ACC112 (cell line): Measurements from ENCODE around the gene MSI2.

Source experiments
- H2AFZ ChIP-seq: fragments of 200-600 bp; sonication (generic); one replicate; pipeline ENCODE4 v1.6.0; 2017; ENCODE audit warnings: antibody characterized with exemption, low read length; ENCODE audit not compliant: unreplicated experiment
- H3K27ac ChIP-seq: fragments of 200-600 bp; sonication (generic); 2 replicates; pipeline ENCODE4 v1.5.1; 2014; ENCODE audit warnings: low read depth, mild to moderate bottlenecking, antibody characterized with exemption, low read length, moderate library complexity
- H3K27me3 ChIP-seq: fragments of 200-600 bp; sonication (generic); 2 replicates; pipeline ENCODE4 v1.6.1; 2014; ENCODE audit warnings: mild to moderate bottlenecking, antibody characterized with exemption, low read length, moderate library complexity, mixed read lengths; ENCODE audit not compliant: insufficient read depth
- H3K36me3 ChIP-seq: fragments of 200-600 bp; sonication (generic); 2 replicates; pipeline ENCODE4 v1.6.1; 2016; ENCODE audit warnings: mild to moderate bottlenecking, antibody characterized with exemption, low read length, moderate library complexity, mixed read lengths; ENCODE audit not compliant: insufficient read depth
- H3K4me1 ChIP-seq: fragments of 200-600 bp; sonication (generic); one replicate; pipeline ENCODE4 v1.6.1; 2016; ENCODE audit warnings: low read length, mixed read lengths; ENCODE audit not compliant: insufficient read depth, unreplicated experiment, control insufficient read depth
- H3K4me3 ChIP-seq: fragments of 200-600 bp; sonication (generic); 2 replicates; pipeline ENCODE4 v1.5.1; 2014; ENCODE audit warnings: mild to moderate bottlenecking, low read depth, low read length
- H3K79me2 ChIP-seq: fragments of 200-600 bp; sonication (generic); one replicate; pipeline ENCODE4 v1.6.0; 2016; ENCODE audit warnings: low read length; ENCODE audit not compliant: control insufficient read depth, unreplicated experiment, insufficient read depth

The MSI2 gene

DNA sequence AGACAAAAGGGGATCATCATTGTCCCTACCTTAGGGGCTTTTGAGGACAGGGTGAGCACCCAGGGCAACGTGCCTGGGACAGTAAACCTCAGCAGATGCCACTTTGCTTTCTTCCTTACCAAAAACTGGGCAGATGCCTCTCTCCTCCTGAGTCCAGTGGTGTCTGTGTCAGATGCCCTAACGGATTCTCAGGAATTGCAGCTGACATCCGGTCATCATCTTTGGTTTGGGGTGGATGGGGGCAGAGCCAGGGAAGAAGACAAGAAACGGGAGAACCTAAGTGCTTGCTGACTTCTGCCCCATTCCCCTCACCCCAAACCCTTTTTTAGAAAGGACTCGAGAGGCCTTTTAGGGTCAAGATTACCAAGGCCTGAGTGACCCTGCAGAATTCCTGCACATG, 187.5 kb downstream of the MSI2 start:
- Histone ChIP-seq H3K27ac (no peak overlapping the region), H3K79me2 (no peaks in the 10 kb centered on the region)

DNA sequence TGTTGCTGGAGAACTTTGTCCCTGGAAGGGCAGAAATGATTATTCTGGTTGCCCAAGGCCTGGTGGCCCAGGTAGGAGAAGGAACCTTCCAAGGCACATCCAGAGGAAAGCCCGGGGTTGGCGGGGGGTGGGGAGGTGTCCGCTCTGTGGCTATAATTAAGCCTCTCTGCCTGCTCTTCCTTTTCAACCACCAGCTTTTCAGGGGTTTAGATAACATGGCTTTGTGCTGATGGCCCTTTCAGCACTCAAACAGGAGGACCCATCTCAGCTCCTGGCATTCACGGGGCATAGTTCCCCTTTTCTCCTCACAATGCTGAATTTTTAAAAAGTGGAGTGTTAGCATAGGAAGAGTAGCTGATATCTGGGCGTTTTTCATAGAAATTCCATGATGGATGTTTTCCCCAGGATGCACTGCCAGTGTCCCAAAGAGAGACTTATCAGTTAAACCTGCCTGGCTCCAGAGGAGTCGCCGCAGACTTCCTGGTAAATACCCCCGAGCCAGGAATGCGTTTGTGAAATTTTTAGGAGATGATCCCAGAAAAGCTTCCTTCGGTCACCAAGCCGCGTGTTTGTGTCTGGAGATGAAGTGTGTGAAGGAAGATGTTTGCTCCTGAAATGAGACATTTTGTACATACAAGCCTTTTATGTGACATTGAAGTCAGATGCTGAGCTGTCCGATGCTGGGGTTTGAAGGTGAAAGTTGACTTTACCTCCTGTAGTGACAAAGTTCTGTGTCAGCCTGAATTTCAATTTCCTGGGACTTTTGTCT, 188.5 kb downstream of the MSI2 start:
- Histone ChIP-seq H2AFZ (no peak overlapping the region), H3K4me1 (peaks cover 13% of the 10 kb centered on the region), H3K27ac (no peak overlapping the region), H3K4me3 (no peak overlapping the region), H3K79me2 (no peaks in the 10 kb centered on the region), H3K27me3 (no peaks in the 10 kb centered on the region), H3K36me3 (no peaks in the 10 kb centered on the region)

More for the DNA sequence above, 187.5 kb downstream of the MSI2 start:
- Histone ChIP-seq H2AFZ (no peak overlapping the region), H3K4me1 (peaks cover 13% of the 10 kb centered on the region), H3K4me3 (no peak overlapping the region), H3K36me3 (no peaks in the 10 kb centered on the region), H3K27me3 (no peaks in the 10 kb centered on the region)

DNA sequence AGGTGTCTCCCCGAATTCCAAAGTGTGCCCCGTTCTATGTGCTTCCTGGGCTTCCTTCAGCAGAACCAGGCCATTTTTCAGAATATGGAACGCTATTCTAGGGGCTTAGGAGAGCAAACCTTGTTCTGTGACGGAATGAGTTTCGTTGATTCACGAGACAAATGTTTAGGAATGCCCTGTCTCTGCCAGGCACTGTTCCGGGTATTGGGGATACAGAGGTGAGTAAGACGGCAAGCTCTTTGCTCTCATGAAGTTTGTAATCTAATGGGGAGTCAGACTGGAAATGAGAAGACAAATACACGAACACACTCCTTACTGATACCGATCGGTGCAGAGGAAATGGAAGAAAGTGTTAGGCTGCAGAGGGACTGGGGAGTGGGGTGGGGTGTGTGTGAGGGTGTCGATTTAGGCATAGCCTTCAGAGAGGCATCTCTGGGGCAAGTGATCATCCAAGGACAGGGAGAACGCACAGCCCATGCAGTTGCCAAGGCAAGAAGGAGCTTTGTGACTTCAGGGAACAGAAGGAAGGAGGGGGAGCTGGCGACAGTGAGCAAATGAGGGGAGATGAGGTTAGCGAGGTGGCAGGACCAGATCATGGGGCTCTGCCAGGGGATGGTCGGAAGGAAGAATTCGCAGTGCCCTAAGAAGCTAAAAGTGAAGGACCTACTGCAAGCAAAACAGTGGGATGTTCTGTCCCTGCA, 189.6 kb downstream of the MSI2 start:
- Histone ChIP-seq H3K27ac (no peak overlapping the region), H3K4me3 (no peak overlapping the region), H3K36me3 (no peaks in the 10 kb centered on the region), H3K4me1 (peaks cover 5% of the 10 kb centered on the region), H2AFZ (no peak overlapping the region), H3K27me3 (no peaks in the 10 kb centered on the region), H3K79me2 (no peaks in the 10 kb centered on the region)

DNA sequence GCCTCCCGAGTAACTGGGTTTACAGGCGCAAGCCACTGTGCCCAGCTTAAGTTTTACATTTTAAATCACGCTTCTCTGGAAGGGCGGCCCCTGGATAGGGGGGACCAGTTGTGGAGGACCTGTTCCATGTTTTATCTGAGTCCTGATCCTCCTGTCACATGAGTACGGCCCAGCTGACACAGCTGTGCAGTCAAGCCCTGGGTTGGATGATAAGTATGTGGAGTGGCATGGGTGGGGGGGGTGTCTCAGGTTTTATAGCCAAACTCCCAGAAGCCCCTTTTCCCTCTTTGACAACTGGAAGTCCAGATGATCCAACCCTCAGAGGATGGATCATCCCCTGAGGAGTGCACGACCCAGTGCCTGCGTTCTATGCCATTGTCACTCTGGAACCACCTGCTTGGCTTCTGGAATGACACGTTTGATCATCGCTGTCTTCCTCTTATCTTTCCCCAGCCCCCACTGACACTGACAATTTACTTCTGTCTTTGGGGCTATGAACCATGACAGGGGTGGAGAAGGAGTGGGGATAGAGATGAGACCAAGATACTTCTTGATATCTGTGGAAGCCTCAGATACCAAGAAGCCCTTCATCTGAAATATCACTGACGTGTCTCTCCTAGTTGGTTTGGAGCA, 191.2 kb downstream of the MSI2 start:
- H3K4me3 ChIP-seq = no peak overlapping the region
- no peaks in the 10 kb centered on the region for H3K79me2 ChIP-seq
- no peaks in the 10 kb centered on the region for H3K36me3 ChIP-seq
- no peak overlapping the region for H2AFZ ChIP-seq
- H3K4me1 ChIP-seq = no peaks in the 10 kb centered on the region
- H3K27me3 ChIP-seq = no peaks in the 10 kb centered on the region
- H3K27ac ChIP-seq = no peak overlapping the region

DNA sequence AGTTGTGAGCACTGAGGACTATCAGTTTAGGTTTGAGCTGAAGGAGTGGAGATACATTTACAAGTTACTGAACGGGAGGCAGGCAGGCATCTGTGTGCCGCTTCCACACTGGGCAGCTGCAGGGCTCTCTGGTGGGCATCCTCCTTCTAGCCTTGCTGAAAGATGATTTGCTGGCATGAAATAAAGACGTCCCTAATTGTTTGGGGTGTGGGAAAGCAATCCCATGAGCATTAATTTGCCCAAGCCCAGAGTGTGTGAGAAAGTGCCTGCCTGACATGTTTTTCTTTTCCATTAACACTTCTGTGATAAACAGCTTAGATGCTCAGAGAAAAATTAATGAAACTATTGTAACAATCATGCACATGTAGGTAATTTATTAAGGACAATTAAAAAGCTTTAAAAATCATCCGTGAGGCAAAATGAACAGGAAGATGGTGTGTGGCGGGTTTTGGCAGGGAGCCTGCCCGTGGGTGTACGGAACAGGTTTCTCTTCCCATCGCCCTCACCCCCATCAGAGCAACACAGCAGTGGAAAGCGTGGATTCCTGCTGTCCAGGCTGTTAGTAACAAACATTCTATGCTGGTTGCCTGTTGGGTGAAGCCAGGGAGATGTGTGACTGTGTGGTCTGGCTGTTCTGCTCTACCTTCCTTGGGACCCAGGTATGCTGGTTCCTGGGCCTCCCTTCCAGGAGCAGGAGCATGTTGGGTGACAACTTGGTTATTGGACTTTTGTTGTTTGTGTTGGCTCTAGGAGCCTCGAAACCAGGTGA, 191.9 kb downstream of the MSI2 start:
- Histone ChIP-seq H3K27ac (no peak overlapping the region), H3K27me3 (no peaks in the 10 kb centered on the region), H3K4me1 (no peaks in the 10 kb centered on the region), H3K4me3 (no peak overlapping the region), H3K36me3 (no peaks in the 10 kb centered on the region), H3K79me2 (no peaks in the 10 kb centered on the region), H2AFZ (no peak overlapping the region)

DNA sequence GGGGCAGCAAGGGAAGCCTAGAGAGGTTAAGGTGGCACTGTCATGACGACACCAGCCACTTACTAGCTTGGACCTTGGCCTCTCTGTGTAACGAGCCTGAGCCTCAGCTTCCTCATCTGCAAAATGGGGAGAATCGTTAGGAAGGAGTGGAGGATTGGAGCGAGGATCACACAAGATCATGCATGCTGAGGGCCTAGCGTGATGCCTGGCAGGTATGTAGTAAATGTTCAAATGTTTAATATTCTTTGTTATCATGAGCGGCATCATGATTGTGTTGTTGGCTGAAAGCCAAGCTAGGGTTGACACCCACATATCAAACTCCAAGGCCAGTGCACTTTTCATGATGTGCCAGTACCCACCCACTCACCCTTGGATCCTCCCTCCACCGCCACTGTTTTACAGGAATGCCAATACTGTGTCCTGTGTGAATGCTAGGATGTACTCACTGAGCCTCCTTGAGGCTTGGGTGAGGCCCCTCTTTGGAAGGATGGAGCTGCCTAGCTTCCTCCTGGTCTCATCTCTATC, 192.5 kb downstream of the MSI2 start:
- H2AFZ ChIP-seq = no peak overlapping the region
- no peaks in the 10 kb centered on the region for H3K4me1 ChIP-seq
- H3K36me3 ChIP-seq = no peaks in the 10 kb centered on the region
- no peak overlapping the region for H3K27ac ChIP-seq
- no peak overlapping the region for H3K4me3 ChIP-seq
- H3K27me3 ChIP-seq = no peaks in the 10 kb centered on the region
- H3K79me2 ChIP-seq = no peaks in the 10 kb centered on the region

DNA sequence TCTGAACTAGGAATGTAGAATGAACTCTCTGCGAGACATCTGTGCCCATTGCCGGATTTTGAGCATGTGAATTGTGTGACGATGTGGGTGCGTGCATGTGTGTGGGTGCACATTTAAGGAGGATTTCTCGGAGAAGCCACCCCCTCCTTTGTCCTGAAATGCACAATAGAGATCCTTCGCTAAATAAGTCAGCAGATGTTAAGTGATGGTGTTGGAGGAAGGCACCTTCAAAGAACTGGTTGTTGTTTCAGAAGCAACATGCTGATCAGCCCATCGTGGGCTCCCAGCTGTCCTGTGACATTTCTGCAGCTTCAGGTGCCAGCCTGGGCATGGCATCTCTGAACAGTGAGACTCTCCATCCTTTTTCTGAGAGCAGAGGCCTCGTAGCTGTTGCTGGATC, 194.9 kb downstream of the MSI2 start:
- no peak overlapping the region for H2AFZ ChIP-seq
- H3K4me3 ChIP-seq = no peak overlapping the region
- H3K79me2 ChIP-seq = no peaks in the 10 kb centered on the region
- no peaks in the 10 kb centered on the region for H3K27me3 ChIP-seq
- no peaks in the 10 kb centered on the region for H3K4me1 ChIP-seq
- no peaks in the 10 kb centered on the region for H3K36me3 ChIP-seq
- no peak overlapping the region for H3K27ac ChIP-seq

DNA sequence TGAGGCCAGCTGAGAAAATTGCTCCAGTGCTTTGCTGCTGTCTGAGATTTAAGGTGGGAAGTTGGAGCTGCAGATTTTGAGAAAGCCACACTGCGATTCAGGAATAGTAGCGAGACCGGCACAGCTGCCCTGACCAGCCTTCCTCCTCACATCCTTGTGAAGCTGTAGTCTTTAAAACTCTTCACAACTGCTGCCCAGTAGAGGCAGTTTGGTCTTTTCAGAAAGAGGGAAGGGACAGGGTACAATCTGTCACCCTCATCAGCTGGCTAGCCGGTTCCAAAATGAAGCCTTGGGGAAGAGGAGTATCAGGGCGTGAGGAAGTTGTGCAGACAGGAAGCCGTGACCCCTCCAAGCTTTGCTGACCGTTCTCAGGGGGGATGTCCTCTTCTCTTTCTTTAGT, 195.3 kb downstream of the MSI2 start:
- Histone ChIP-seq H3K79me2 (no peaks in the 10 kb centered on the region), H3K36me3 (no peaks in the 10 kb centered on the region), H2AFZ (no peak overlapping the region), H3K27ac (no peak overlapping the region), H3K27me3 (no peaks in the 10 kb centered on the region), H3K4me3 (no peak overlapping the region), H3K4me1 (no peaks in the 10 kb centered on the region)

DNA sequence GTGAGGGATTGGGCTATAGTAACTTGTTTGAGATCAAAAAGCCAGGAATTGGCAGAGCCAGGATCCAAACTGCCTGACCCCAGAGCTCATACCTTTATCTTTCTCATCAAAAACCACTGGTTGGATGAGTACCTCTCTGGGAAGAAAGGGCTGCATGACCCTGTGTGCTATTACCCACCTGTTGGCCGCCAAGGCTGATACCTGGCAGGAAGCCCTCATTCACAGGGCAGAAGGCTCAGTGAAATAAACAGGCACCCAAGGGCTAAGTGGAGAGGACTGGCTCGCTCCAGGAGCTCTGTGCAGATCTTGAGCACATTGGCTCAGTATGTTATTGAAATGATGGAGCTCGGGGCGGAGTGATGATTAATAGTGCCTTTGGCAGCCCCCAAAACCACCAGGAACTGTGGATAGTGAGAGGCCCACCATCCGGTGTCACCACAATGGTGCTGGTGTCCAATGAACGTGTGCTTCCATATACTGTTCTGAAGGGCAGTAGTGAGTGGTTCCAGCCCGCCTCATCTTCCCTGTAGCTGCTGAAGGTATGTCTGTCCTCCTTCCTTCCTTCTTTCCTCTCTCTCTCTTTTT, 197.6 kb downstream of the MSI2 start:
- no peak overlapping the region for H2AFZ ChIP-seq
- H3K4me1 ChIP-seq = no peaks in the 10 kb centered on the region
- H3K36me3 ChIP-seq = no peaks in the 10 kb centered on the region
- no peaks in the 10 kb centered on the region for H3K79me2 ChIP-seq
- no peak overlapping the region for H3K4me3 ChIP-seq
- no peak overlapping the region for H3K27ac ChIP-seq
- no peaks in the 10 kb centered on the region for H3K27me3 ChIP-seq

DNA sequence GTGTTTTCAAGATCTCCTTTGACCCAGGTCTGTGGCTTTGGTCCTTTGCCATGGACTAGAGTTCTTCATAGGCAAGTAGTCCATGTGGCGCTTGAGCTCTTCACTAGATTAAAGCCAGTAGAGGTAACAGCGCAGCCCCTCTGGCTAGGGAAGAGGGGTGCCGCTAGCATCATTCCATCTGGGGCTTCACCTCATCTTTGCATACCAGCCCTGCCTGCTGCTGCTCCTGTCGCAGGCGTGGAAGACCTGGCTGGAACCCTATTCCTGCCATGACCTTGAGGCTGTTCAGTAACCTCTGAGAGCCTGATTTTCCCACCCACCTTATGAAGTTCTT, 198.4 kb downstream of the MSI2 start:
- Histone ChIP-seq H3K27me3 (no peaks in the 10 kb centered on the region), H3K36me3 (no peaks in the 10 kb centered on the region), H3K27ac (no peak overlapping the region), H3K79me2 (no peaks in the 10 kb centered on the region), H3K4me3 (no peak overlapping the region), H3K4me1 (no peaks in the 10 kb centered on the region), H2AFZ (no peak overlapping the region)
